GM15510 (cell line): Measurements from ENCODE around the gene NPY.

Source experiments
- POLR2A ChIP-seq: IDR thresholded peaks from 3 replicates; pipeline ENCODE4 v1.6.1; 2011; ENCODE audit warnings: borderline replicate concordance; ENCODE audit not compliant: insufficient read length; ENCODE audit errors: extremely low read depth

Gene NPY

DNA sequence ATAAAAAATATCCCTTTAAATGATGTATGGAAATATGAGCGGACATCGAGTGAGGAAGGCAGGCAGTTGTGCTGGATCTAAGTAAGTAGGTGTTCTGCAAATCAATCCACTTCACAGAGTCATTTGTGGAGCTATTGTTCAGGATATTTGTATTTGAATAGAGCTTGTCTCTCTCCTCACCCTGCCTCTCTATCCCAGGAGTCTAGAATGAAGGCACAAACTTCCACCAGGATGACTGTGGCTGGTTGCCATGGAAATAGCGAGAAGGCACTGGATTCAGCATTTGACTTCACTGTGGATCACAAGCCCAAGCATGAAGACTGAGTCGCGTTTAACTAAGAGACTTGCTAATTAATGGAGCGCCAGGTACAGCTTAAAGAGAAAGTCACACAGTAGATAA lies 53.2 kb downstream of the NPY start:
- no peak for TF ChIP-seq POLR2A

DNA sequence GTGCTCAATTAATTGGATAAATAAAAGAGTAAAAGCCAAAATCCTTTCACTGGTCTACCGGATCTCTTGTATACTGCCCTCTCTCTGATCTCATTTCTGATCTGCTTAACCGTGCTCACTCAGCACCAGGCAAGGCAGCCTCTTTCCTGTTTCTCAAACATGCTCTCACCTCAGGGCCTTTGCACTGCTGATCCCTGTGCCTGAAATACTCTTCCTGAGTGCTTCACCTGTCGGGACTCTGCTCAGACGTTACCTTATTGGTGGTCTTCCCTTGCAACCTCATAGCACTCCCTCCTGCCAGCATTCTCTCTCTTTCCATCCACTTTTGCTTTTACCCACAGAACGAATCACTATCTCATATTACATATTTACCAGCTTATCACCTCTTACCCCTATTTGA lies 55.6 kb downstream of the NPY start:
- TF ChIP-seq POLR2A, result no peak

DNA sequence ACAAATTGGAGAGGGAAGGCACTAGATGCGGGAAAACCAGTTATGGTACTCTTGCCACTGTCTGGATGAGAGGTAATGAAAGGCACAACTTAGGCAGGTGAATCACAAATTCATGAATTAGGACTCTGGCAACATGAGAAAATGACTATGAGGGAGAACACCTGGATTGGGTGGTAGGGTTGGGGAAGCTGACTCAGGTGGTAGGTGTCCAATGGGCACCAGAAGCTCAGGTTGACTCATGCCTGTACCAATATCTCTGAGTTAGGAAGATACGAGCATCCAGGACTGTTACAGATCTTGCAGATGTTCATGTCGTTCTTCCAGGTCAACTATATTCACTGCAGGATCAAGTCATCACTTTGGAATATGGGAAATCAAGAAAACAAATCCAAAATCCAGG lies 56.7 kb downstream of the NPY start:
- TF ChIP-seq POLR2A, result no peak
